Hepatocyte (in vitro differentiated cells): ENCODE measurements around the gene FOXR1.

Experiments used
- EZH2phosphoT487 ChIP-seq: fragments of 200-600 bp; sonication (generic); IDR thresholded peaks from one replicate; pipeline ENCODE4 v1.6.1; 2018; ENCODE audit warnings: antibody characterized with exemption, mild to moderate bottlenecking, low read depth, moderate library complexity; ENCODE audit not compliant: unreplicated experiment, severe bottlenecking
- TF ChIP-seq, protein P1 (sequence below): fragments of 200-600 bp; sonication (generic); IDR thresholded peaks from 2 replicates; pipeline ENCODE4 v1.5.1; 2016; ENCODE audit warnings: antibody characterized with exemption, mild to moderate bottlenecking; ENCODE audit not compliant: poor library complexity

DNA sequence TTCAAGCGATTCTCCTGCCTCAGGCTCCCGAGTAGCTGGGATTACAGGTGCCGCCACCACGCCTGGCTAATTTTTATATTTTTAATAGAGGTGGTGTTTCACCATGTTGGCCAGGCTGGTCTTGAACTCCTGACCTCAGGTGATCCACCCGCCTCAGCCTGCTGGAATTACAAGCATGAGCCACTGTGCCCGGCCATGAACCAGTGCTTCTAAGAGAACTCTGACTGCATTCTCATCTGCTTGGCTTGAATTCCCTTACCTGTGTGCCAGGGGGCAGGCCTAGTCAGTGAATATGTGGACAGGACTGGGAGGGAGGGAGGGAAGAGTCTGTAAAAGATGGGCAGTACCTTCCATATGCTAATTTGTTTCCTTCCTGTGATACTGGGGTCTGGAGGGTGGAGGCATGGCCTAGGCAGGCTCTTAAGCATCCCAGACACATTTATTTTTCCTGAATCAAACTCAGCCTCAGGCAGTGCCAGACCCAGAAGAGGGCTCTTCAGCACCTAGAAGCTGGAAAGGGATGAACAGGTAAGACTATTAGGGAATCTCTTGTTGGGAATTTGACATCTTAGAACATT, 40.0 kb downstream of the FOXR1 start:
- TF ChIP-seq, protein P1, sequence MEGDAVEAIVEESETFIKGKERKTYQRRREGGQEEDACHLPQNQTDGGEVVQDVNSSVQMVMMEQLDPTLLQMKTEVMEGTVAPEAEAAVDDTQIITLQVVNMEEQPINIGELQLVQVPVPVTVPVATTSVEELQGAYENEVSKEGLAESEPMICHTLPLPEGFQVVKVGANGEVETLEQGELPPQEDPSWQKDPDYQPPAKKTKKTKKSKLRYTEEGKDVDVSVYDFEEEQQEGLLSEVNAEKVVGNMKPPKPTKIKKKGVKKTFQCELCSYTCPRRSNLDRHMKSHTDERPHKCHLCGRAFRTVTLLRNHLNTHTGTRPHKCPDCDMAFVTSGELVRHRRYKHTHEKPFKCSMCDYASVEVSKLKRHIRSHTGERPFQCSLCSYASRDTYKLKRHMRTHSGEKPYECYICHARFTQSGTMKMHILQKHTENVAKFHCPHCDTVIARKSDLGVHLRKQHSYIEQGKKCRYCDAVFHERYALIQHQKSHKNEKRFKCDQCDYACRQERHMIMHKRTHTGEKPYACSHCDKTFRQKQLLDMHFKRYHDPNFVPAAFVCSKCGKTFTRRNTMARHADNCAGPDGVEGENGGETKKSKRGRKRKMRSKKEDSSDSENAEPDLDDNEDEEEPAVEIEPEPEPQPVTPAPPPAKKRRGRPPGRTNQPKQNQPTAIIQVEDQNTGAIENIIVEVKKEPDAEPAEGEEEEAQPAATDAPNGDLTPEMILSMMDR, result no peak
- TF ChIP-seq EZH2phosphoT487, result no peak
